ENCODE results near the gene MACROD1.

- no peak for TF ChIP-seq EZH2 (IDR thresholded peaks at IDR 0.05; ENCODE audit: borderline replicate concordance, low read depth, low read length, severe bottlenecking)
- TF ChIP-seq, protein P1, sequence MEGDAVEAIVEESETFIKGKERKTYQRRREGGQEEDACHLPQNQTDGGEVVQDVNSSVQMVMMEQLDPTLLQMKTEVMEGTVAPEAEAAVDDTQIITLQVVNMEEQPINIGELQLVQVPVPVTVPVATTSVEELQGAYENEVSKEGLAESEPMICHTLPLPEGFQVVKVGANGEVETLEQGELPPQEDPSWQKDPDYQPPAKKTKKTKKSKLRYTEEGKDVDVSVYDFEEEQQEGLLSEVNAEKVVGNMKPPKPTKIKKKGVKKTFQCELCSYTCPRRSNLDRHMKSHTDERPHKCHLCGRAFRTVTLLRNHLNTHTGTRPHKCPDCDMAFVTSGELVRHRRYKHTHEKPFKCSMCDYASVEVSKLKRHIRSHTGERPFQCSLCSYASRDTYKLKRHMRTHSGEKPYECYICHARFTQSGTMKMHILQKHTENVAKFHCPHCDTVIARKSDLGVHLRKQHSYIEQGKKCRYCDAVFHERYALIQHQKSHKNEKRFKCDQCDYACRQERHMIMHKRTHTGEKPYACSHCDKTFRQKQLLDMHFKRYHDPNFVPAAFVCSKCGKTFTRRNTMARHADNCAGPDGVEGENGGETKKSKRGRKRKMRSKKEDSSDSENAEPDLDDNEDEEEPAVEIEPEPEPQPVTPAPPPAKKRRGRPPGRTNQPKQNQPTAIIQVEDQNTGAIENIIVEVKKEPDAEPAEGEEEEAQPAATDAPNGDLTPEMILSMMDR (IDR thresholded peaks at IDR 0.05; ENCODE audit: extremely low read depth in 1 of 2, insufficient read depth in 1 of 2, low read depth in 1 of 2, low read length in 2 of 2), result no peak
- no peak for TF ChIP-seq GATA2 (IDR thresholded peaks at IDR 0.05; ENCODE audit: insufficient read depth, insufficient read length, low read depth, low read length)
- no peak for TF ChIP-seq POLR2A (IDR thresholded peaks at IDR 0.05; ENCODE audit: low read depth, low read length)
- TF ChIP-seq, protein P2, sequence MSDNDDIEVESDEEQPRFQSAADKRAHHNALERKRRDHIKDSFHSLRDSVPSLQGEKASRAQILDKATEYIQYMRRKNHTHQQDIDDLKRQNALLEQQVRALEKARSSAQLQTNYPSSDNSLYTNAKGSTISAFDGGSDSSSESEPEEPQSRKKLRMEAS (IDR thresholded peaks at IDR 0.05; ENCODE audit: insufficient read depth, insufficient read length), result no peak
- TF ChIP-seq POLR2AphosphoS5 (IDR thresholded peaks at IDR 0.05; ENCODE audit: insufficient read depth, low read depth, low read length), result no peak
- TF ChIP-seq FOS (IDR thresholded peaks at IDR 0.05; ENCODE audit: borderline replicate concordance, insufficient read depth, low read length), result no peak
- no peak for TF ChIP-seq MYC (IDR thresholded peaks at IDR 0.05; ENCODE audit: low read depth, low read length)
- no peak for TF ChIP-seq JUN (IDR thresholded peaks at IDR 0.05; ENCODE audit: borderline replicate concordance, insufficient read depth, insufficient read length, low read depth)
These were observed 97.1 kb downstream of the MACROD1 start for GRCh38 chr11:64068705-64069400.

Data from endothelial cell of umbilical vein (primary cell).